ENCODE data around the gene DNPH1. TPM values are rescaled to one million over a fixed set of nuclear protein-coding genes. Genes with fewer than 3 reads are reported as not detected.

Gene DNPH1
- total RNA-seq, 1 donor from 2014 or later: 40.2 TPM

- peak; percentile 83 for ATAC-seq
Observed at GRCh38 chr6:43263314-43264178, 34.3 kb upstream of the DNPH1 start.

- ATAC-seq: no peak
Observed at GRCh38 chr6:43262780-43263313, 33.6 kb upstream of the DNPH1 start.

GRCh38 chr6:43262000-43262779 is 32.9 kb upstream of the DNPH1 start:
- ATAC-seq: peak; percentile 27

GRCh38 chr6:43261198-43261597 is 31.9 kb upstream of the DNPH1 start:
- no peak for ATAC-seq

- no peak for ATAC-seq
Observed at GRCh38 chr6:43260791-43261190, 31.5 kb upstream of the DNPH1 start.

GRCh38 chr6:43258807-43259686 is 29.8 kb upstream of the DNPH1 start:
- no peak for ATAC-seq

GRCh38 chr6:43258180-43258579 is 28.9 kb upstream of the DNPH1 start:
- no peak for ATAC-seq

- no peak for ATAC-seq
Observed at GRCh38 chr6:43257367-43258145, 28.3 kb upstream of the DNPH1 start.

- ATAC-seq: no peak
Observed at GRCh38 chr6:43256670-43257366, 27.5 kb upstream of the DNPH1 start.

GRCh38 chr6:43255408-43256054 is 26.2 kb upstream of the DNPH1 start:
- no peak for ATAC-seq

GRCh38 chr6:43254846-43255245 is 25.6 kb upstream of the DNPH1 start:
- no peak for ATAC-seq

- peak; percentile 29 for ATAC-seq
Observed at GRCh38 chr6:43254138-43254817, 25.0 kb upstream of the DNPH1 start.

GRCh38 chr6:43253401-43253800 is 24.1 kb upstream of the DNPH1 start:
- ATAC-seq: no peak

- ATAC-seq: no peak
Observed at GRCh38 chr6:43250992-43251373, 21.7 kb upstream of the DNPH1 start.

GRCh38 chr6:43248791-43249190 is 19.5 kb upstream of the DNPH1 start:
- no peak for ATAC-seq

- no peak for ATAC-seq
Observed at GRCh38 chr6:43248101-43248500, 18.8 kb upstream of the DNPH1 start.

- ATAC-seq: peak; percentile 80
Observed at GRCh38 chr6:43247114-43247999, 18.1 kb upstream of the DNPH1 start.

- peak; percentile 19 for ATAC-seq
Observed at GRCh38 chr6:43246301-43247113, 17.2 kb upstream of the DNPH1 start.

All from esophagus mucosa (tissue), 1 donor.